Tibial nerve (tissue), 4 donors: Measurements from ENCODE around the gene GTSF1L. TPM values are rescaled to one million over a fixed set of nuclear protein-coding genes. Genes with fewer than 3 reads are reported as not detected.

Experiments used
- DNase-seq, 2 donors: peaks; one replicate each; pipeline ENCODE4 v3.0.0-alpha.2; 2019; ENCODE audit warnings: low spot score in 2 of 2
- H3K27ac ChIP-seq, 4 donors: fragments of 200-600 bp; sonication (generic) in 3 of 4; one replicate each; pipeline ENCODE4 v1.5.1; 2017 to 2019; ENCODE audit warnings: mild to moderate bottlenecking in 1 of 4
- H3K27me3 ChIP-seq, 2 donors: fragments of 200-600 bp; sonication (generic) in 1 of 2; one replicate each; pipeline versions ENCODE4 v1.5.1 to v1.6.0; 2017 to 2019
- H3K36me3 ChIP-seq, 3 donors: fragments of 200-600 bp; sonication (generic); one replicate each; pipeline ENCODE4 v1.5.1; 2018 to 2019
- H3K4me1 ChIP-seq, 4 donors: fragments of 200-600 bp; sonication (generic) in 3 of 4; one replicate each; pipeline ENCODE4 v1.5.1; 2017 to 2019
- H3K4me3 ChIP-seq, 4 donors: fragments of 200-600 bp; sonication (generic) in 3 of 4; one replicate each; pipeline ENCODE4 v1.5.1; 2017 to 2019; ENCODE audit warnings: mild to moderate bottlenecking in 1 of 4, moderate library complexity in 1 of 4
- H3K9me3 ChIP-seq, 4 donors: fragments of 200-600 bp; sonication (generic) in 3 of 4; one replicate each; pipeline ENCODE4 v1.5.1; 2017 to 2019
- CTCF ChIP-seq, 5 experiments: fragments of 200-600 bp in 3 of 5; fragments of 450-650 bp in 2 of 5; sonication (generic) in 3 of 5; IDR thresholded peaks; one replicate each; pipeline ENCODE4 v1.5.1; 2016 to 2019; ENCODE audit warnings: antibody characterized with exemption in 5 of 5, mild to moderate bottlenecking in 3 of 5, moderate library complexity in 2 of 5
- EP300 ChIP-seq, 2 donors: sonication (generic); formaldehyde crosslinking; IDR thresholded peaks; one replicate each; pipeline ENCODE4 v1.6.1; 2017; ENCODE audit warnings: antibody characterized with exemption in 2 of 2, mild to moderate bottlenecking in 1 of 2
- POLR2A ChIP-seq, 2 donors: fragments of 450-650 bp; IDR thresholded peaks; one replicate each; pipeline ENCODE4 v1.6.1; 2017; ENCODE audit warnings: antibody characterized with exemption in 2 of 2, mild to moderate bottlenecking in 2 of 2, moderate library complexity in 2 of 2
- WGBS, 2 donors: methylation state at CpG; one replicate each; pipeline ENCODE4 v1.1.5; 2018; 5-methylcytosine and 5-hydroxymethylcytosine counted together
- total RNA-seq, 4 donors: library from RNA; depleted of rRNA; stranded (reverse); fragments of >200 nt; gene quantifications; one replicate each; pipeline ENCODE4 v1.1.0, GENCODE V29; 2016

GTSF1L gene
- total RNA-seq, 4 donors from 2014 or later: not detected

GRCh38 chr20:43710370-43711044, 16.3 kb downstream of the GTSF1L start:
- 85% methylated on average over 9 of the region's 9 CpGs for WGBS, 2 donors
- no peaks in the 10 kb centered on the region for H3K9me3 ChIP-seq
- no peaks in the 10 kb centered on the region for H3K36me3 ChIP-seq
- TF ChIP-seq EP300 (IDR thresholded peaks at IDR 0.05): no peak
- TF ChIP-seq CTCF (IDR thresholded peaks at IDR 0.05): no peak
- TF ChIP-seq POLR2A (IDR thresholded peaks at IDR 0.05): no peak
- H3K4me1 ChIP-seq: no peaks in the 10 kb centered on the region
- no peak overlapping the region for H3K4me3 ChIP-seq
- no peaks in the 10 kb centered on the region for H3K27me3 ChIP-seq
- no peak for DNase-seq
- H3K27ac ChIP-seq: no peak overlapping the region

GRCh38 chr20:43702502-43702901, 24.3 kb downstream of the GTSF1L start:
- DNase-seq: no peak

GRCh38 chr20:43700627-43701026, 26.2 kb downstream of the GTSF1L start:
- no peaks in the 10 kb centered on the region for H3K4me1 ChIP-seq
- TF ChIP-seq EP300 (IDR thresholded peaks at IDR 0.05): no peak
- no peak for TF ChIP-seq CTCF (IDR thresholded peaks at IDR 0.05)
- no peak for TF ChIP-seq POLR2A (IDR thresholded peaks at IDR 0.05)
- WGBS, 2 donors: 90 to 100% methylated on average over 6 to 8 of the region's 8 CpGs
- no peaks in the 10 kb centered on the region for H3K36me3 ChIP-seq
- DNase-seq: no peak
- H3K4me3 ChIP-seq: no peak overlapping the region
- no peaks in the 10 kb centered on the region for H3K27me3 ChIP-seq
- H3K27ac ChIP-seq: no peak overlapping the region
- no peaks in the 10 kb centered on the region for H3K9me3 ChIP-seq

More at GRCh38 chr20:43702502-43702901, 24.3 kb downstream of the GTSF1L start:
- no peaks in the 10 kb centered on the region for H3K4me1 ChIP-seq
- no peak overlapping the region for H3K4me3 ChIP-seq
- TF ChIP-seq EP300 (IDR thresholded peaks at IDR 0.05): no peak
- TF ChIP-seq POLR2A (IDR thresholded peaks at IDR 0.05): no peak
- no peak for TF ChIP-seq CTCF (IDR thresholded peaks at IDR 0.05)
- H3K9me3 ChIP-seq: no peaks in the 10 kb centered on the region
- H3K27me3 ChIP-seq: no peaks in the 10 kb centered on the region
- 92 to 96% methylated on average over 14 of the region's 14 CpGs for WGBS, 2 donors
- no peak overlapping the region for H3K27ac ChIP-seq
- no peaks in the 10 kb centered on the region for H3K36me3 ChIP-seq

GRCh38 chr20:43699941-43700565, 26.7 kb downstream of the GTSF1L start:
- Histone ChIP-seq H3K4me1 (no peaks in the 10 kb centered on the region), H3K4me3 (no peak overlapping the region), H3K27ac (no peak overlapping the region), H3K36me3 (no peaks in the 10 kb centered on the region), H3K27me3 (no peaks in the 10 kb centered on the region), H3K9me3 (no peaks in the 10 kb centered on the region)
- 93 to 94% methylated on average over 6 to 8 of the region's 8 CpGs for WGBS, 2 donors
- DNase-seq: no peak
- TF ChIP-seq CTCF (IDR thresholded peaks at IDR 0.05): no peak
- no peak for TF ChIP-seq EP300 (IDR thresholded peaks at IDR 0.05)
- TF ChIP-seq POLR2A (IDR thresholded peaks at IDR 0.05): no peak

GRCh38 chr20:43695571-43695970, 31.2 kb downstream of the GTSF1L start:
- H3K9me3 ChIP-seq: no peaks in the 10 kb centered on the region
- H3K27ac ChIP-seq: no peak overlapping the region
- H3K4me3 ChIP-seq: no peak overlapping the region
- no peaks in the 10 kb centered on the region for H3K27me3 ChIP-seq
- TF ChIP-seq POLR2A (IDR thresholded peaks at IDR 0.05): no peak
- TF ChIP-seq EP300 (IDR thresholded peaks at IDR 0.05): no peak
- no peak for TF ChIP-seq CTCF (IDR thresholded peaks at IDR 0.05)
- DNase-seq: no peak
- H3K36me3 ChIP-seq: no peaks in the 10 kb centered on the region
- H3K4me1 ChIP-seq: no peaks in the 10 kb centered on the region
- 91% methylated on average over 8 of the region's 8 CpGs for WGBS, 2 donors
